ENCODE results near the gene GLI2.

GLI2 gene

DNA sequence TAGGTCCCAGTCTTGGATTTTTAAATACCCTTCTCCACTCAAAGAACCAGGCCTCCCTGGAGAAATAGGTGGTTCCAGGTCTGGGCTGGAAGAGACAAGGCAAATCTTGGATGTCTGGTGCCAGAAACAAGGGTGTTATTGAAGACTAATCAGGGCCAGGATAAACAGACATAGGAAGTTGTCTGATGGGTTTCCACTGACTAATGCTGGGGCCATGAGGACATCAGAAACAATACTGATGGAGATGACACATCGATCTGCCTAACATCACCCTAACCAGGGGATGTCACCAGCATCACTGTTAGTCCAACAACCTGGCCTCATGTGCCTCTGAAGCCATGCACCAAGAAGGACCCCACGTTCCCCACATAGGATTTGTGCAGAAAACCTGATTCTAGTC is 42.5 kb upstream of the GLI2 start:
- TF ChIP-seq, protein P1, sequence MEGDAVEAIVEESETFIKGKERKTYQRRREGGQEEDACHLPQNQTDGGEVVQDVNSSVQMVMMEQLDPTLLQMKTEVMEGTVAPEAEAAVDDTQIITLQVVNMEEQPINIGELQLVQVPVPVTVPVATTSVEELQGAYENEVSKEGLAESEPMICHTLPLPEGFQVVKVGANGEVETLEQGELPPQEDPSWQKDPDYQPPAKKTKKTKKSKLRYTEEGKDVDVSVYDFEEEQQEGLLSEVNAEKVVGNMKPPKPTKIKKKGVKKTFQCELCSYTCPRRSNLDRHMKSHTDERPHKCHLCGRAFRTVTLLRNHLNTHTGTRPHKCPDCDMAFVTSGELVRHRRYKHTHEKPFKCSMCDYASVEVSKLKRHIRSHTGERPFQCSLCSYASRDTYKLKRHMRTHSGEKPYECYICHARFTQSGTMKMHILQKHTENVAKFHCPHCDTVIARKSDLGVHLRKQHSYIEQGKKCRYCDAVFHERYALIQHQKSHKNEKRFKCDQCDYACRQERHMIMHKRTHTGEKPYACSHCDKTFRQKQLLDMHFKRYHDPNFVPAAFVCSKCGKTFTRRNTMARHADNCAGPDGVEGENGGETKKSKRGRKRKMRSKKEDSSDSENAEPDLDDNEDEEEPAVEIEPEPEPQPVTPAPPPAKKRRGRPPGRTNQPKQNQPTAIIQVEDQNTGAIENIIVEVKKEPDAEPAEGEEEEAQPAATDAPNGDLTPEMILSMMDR (IDR thresholded peaks at IDR 0.05; ENCODE audit: borderline replicate concordance, insufficient read depth, low read depth, low read length): no peak
- H3K4me3 ChIP-seq (ENCODE audit: low read depth, low read length): no peak overlapping the region

DNA sequence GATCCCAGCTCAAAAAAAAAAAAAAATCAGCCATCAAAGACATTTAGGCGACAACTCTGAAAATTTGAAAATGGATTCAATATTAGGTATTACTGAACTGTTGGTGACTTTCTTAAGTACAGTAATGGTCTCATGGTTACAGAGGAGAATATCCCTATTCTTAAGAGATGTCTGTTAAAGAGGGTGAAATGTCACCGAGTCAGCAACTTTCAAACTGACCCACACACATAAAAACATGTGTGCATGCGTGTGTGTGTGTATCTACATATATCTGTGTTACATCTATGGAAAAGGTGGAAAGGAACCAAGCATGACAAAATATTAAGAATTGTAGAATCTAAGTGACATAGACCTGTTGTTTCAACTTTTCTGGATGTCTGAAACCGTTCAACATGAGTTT is 41.6 kb upstream of the GLI2 start:
- TF ChIP-seq, protein P1 (IDR thresholded peaks at IDR 0.05; ENCODE audit: borderline replicate concordance, insufficient read depth, low read depth, low read length): no peak
- no peak overlapping the region for H3K4me3 ChIP-seq (ENCODE audit: low read depth, low read length)

DNA sequence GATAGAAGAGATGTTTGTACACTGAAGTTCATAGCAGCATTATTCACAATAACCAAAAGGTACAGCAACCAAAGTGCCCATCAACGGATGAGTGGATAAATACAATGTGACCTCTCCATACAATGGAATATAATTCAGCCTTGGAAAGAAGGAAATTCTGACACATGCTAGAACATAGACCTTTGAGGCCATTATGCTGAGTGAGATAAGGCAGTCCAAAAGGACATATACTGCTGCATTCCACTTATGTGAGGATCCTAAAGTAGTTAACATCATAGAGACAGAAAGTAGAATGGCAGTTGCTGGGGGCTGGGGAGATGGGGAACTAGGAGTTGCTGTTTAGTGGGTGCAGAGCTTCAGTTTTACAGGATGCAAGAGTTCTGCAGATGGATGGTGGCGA is 38.2 kb upstream of the GLI2 start:
- no peak overlapping the region for H3K4me3 ChIP-seq (ENCODE audit: low read depth, low read length)
- TF ChIP-seq, protein P1 (IDR thresholded peaks at IDR 0.05; ENCODE audit: borderline replicate concordance, insufficient read depth, low read depth, low read length): no peak

DNA sequence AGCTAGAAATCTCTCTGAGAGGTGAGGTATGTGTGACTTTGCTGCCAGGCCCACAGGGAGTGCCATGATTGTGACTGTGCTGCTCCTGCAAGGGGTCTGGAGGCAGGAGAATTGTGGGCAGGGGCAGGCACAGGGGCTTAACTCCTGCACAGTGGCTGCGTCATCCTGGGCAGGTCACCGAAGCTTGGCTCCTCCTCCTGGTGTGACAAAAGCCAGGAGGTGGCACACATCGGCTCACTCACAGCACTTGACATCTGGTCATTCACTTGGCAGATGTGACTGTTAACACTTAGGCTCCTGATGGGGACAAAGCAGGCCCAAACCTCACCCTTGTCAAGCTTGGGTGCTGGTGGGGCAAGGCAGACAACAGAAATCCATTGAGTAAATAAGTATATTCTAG is 36.4 kb upstream of the GLI2 start:
- H3K4me3 ChIP-seq (ENCODE audit: low read depth, low read length): no peak overlapping the region
- TF ChIP-seq, protein P1 (IDR thresholded peaks at IDR 0.05; ENCODE audit: borderline replicate concordance, insufficient read depth, low read depth, low read length): no peak

DNA sequence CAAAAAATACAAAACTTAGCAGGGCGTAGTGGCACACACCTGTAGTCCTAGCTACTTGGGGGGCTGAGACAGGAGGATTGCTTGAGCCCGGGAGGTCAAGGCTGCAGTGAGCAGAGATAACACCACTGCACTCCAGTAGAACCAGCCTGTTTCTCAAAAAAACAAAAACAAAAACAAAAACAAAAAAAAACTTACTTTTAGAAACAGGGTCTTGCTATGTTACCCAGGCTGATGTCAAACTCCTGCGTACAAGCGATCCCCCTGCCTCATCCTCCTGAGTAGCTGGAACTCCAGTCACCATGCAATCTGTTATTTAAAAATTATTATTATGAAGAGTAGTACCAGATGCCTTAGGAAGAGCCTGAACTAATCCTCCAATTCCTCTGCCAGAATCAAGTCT is 35.0 kb upstream of the GLI2 start:
- no peak overlapping the region for H3K4me3 ChIP-seq (ENCODE audit: low read depth, low read length)
- TF ChIP-seq, protein P1 (IDR thresholded peaks at IDR 0.05; ENCODE audit: borderline replicate concordance, insufficient read depth, low read depth, low read length): no peak

DNA sequence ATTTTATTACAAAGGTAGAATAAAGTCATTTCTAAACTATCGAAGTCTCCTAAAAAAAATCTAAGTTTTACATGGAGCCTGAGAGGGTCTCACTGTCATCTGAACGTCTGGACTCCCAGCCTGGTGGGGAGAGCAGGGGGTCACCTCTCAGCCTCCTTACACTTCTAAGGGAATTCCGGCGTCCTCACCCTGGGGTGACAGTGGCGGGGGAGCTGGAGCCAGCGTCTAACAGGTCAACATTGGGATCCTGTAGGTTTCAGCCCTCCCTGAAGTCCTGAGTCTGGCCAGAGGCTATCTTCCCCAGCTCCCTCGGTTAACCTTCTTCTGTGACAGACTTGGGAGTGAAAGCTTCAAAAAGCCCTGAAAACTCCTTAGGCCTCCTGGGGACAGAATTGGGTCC is 34.6 kb upstream of the GLI2 start:
- H3K4me3 ChIP-seq (ENCODE audit: low read depth, low read length): no peak overlapping the region
- TF ChIP-seq, protein P1 (IDR thresholded peaks at IDR 0.05; ENCODE audit: borderline replicate concordance, insufficient read depth, low read depth, low read length): no peak

DNA sequence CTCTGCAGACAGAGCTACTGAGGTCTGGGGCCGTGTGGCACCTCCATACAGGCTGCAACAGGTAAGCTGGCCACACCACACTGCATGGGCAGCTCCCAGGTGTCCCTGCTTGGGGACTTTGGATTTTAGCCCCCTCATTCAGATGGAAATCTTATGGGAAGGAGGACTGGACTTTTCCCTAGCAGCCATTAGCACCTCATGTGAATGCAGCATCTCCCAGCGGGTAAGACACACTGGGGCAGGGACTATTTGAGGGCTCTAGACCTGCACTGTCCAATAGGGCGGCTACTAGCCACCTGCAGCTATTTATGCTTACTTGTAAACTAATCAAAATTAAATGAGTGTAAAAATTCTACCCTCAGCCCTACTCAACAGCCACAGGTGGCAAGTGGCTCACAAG is 34.2 kb upstream of the GLI2 start:
- TF ChIP-seq, protein P1 (IDR thresholded peaks at IDR 0.05; ENCODE audit: borderline replicate concordance, insufficient read depth, low read depth, low read length): no peak
- H3K4me3 ChIP-seq (ENCODE audit: low read depth, low read length): no peak overlapping the region

All from GM12875 (cell line).